ENCODE measurements around the gene DTX4. TPM values are rescaled to one million over a fixed set of nuclear protein-coding genes. Genes with fewer than 3 reads are reported as not detected.

DTX4 gene
- total RNA-seq, 4 donors from 2014 or later, result 0.15 to 0.91 (median 0.47) TPM

- no peaks in the 10 kb centered on the region for H3K36me3 ChIP-seq
- ATAC-seq (no peak), DNase-seq (peak in 1 of 2 donors; percentile 30)
- H3K27me3 ChIP-seq, result no peaks in the 10 kb centered on the region
- in situ Hi-C loops (cut with MboI; ENCODE audit: low sequenced_read_pairs in 4 of 4), result no loop called here
- no peak overlapping the region for H3K27ac ChIP-seq
- no peak for TF ChIP-seq CTCF (IDR thresholded peaks at IDR 0.05 in 4 of 5, conservative IDR thresholded peaks at IDR 0.05 in 1 of 5)
- TF ChIP-seq POLR2A (IDR thresholded peaks at IDR 0.05), result no peak
- intact Hi-C loops (cut with DNase I; ENCODE audit: low total_unique reads), result no loop called here
- H3K4me3 ChIP-seq, result no peak overlapping the region
- H3K4me1 ChIP-seq, result no peaks in the 10 kb centered on the region
- no peaks in the 10 kb centered on the region for H3K9me3 ChIP-seq
Observed at GRCh38 chr11:59197991-59198390, 26.1 kb downstream of the DTX4 start.

DNA sequence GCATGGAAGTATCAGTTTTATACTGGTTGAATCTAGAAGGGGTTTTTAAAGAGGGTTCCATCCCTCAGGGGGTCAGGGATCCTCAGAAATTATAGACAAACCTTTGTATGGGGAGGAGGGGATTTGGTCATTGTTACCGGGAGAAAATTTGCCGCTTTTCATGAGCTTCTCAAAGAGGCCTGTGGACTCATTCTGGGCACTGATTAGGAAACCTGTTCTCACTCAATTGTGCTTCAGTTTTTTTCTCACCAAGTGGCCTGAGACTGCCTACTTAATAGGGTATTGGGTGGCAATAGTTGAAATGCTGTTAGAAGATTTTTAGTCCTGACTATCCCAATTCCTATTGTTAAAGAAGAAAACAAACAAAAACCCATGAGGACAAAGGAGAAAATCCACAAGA, 26.8 kb downstream of the DTX4 start:
- Histone ChIP-seq H3K27ac (no peak overlapping the region), H3K36me3 (no peaks in the 10 kb centered on the region), H3K9me3 (no peaks in the 10 kb centered on the region), H3K4me1 (no peaks in the 10 kb centered on the region), H3K27me3 (no peaks in the 10 kb centered on the region), H3K4me3 (no peak overlapping the region)
- no peak for TF ChIP-seq CTCF (IDR thresholded peaks at IDR 0.05 in 4 of 5, conservative IDR thresholded peaks at IDR 0.05 in 1 of 5)
- TF ChIP-seq POLR2A (IDR thresholded peaks at IDR 0.05), result no peak
- DNase-seq (no peak), ATAC-seq (no peak)
- intact Hi-C loops (cut with DNase I; ENCODE audit: low total_unique reads), result no loop called here
- in situ Hi-C loops (cut with MboI; ENCODE audit: low sequenced_read_pairs in 4 of 4), result no loop called here

- H3K36me3 ChIP-seq, result no peaks in the 10 kb centered on the region
Observed at GRCh38 chr11:59199546-59200422, 27.9 kb downstream of the DTX4 start.

GRCh38 chr11:59200423-59200746, 28.5 kb downstream of the DTX4 start:
- intact Hi-C loops (cut with DNase I; ENCODE audit: low total_unique reads) (no loop called here), in situ Hi-C loops (cut with MboI; ENCODE audit: low sequenced_read_pairs in 4 of 4) (no loop called here)
- H3K9me3 ChIP-seq, result no peaks in the 10 kb centered on the region
- no peaks in the 10 kb centered on the region for H3K4me1 ChIP-seq
- TF ChIP-seq CTCF (IDR thresholded peaks at IDR 0.05 in 4 of 5, conservative IDR thresholded peaks at IDR 0.05 in 1 of 5) (no peak), POLR2A (IDR thresholded peaks at IDR 0.05) (no peak)
- no peaks in the 10 kb centered on the region for H3K36me3 ChIP-seq
- H3K27ac ChIP-seq, result no peak overlapping the region
- ATAC-seq, result no peak
- H3K27me3 ChIP-seq, result no peaks in the 10 kb centered on the region
- DNase-seq, result no peak
- no peak overlapping the region for H3K4me3 ChIP-seq

More at GRCh38 chr11:59199546-59200422, 27.9 kb downstream of the DTX4 start:
- in situ Hi-C loops (cut with MboI; ENCODE audit: low sequenced_read_pairs in 4 of 4), result no loop called here
- Histone ChIP-seq H3K9me3 (no peaks in the 10 kb centered on the region), H3K27me3 (no peaks in the 10 kb centered on the region), H3K27ac (no peak overlapping the region), H3K4me3 (no peak overlapping the region), H3K4me1 (no peaks in the 10 kb centered on the region)
- no peak for TF ChIP-seq POLR2A (IDR thresholded peaks at IDR 0.05)
- TF ChIP-seq CTCF (IDR thresholded peaks at IDR 0.05 in 4 of 5, conservative IDR thresholded peaks at IDR 0.05 in 1 of 5), result no peak
- intact Hi-C loops (cut with DNase I; ENCODE audit: low total_unique reads), result no loop called here
- DNase-seq, result no peak
- ATAC-seq, result no peak
